Kidney glomerular epithelial cell (primary cell): Measurements from ENCODE around the gene KRTAP5-7.
"Not testable (repeated sequence)": the region's sequence is repeated elsewhere in the genome, so short reads cannot be mapped to it uniquely, and the experiment has no call there.

ENCODE experiments used
- DNase-seq: peaks from one replicate; lab custom pipeline; 2025; lab: John Stamatoyannopoulos, UW

The KRTAP5-7 gene

DNA sequence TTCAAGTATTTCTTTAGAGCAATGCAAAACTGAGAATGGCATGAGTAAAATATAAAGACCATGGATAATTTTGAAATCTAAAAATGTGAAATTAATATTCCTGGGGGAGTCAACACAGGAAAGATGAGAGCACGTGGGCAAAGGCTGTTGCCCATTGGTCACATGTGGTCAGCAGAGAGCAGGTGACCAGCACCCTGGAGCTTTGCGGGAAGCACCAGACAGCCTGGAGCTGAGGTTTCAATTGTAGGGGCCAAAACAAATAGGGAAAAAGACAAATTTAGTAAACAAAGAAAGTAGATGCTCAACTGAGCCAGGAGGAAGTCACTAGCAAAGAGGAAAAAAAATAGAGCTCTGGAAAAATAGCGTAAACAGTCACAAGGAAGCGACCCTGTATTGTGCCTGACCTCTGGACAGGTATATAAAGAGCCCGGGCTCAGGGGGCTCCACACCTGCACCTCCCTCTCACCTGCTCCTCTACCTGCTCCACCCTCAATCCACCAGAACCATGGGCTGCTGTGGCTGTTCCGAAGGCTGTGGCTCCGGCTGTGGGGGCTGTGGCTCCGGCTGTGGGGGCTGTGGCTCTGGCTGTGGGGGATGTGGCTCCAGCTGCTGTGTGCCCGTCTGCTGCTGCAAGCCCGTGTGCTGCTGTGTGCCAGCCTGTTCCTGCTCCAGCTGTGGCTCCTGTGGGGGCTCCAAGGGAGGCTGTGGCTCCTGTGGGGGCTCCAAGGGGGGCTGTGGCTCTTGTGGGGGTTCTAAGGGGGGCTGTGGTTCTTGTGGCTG is at the start of gene KRTAP5-7:
Gene KRTAP5-7 (plus strand): TSS at position 472 of the 780 bp plus-strand sequence. CDS start 34 bp downstream, at position 506.
- DNase-seq: not testable (repeated sequence)

- DNase-seq: no peak
Measured at GRCh38 chr11:71477641-71478527, 49.2 kb upstream of the KRTAP5-7 start.

GRCh38 chr11:71478528-71478840 is 48.6 kb upstream of the KRTAP5-7 start:
- DNase-seq: no peak

DNA sequence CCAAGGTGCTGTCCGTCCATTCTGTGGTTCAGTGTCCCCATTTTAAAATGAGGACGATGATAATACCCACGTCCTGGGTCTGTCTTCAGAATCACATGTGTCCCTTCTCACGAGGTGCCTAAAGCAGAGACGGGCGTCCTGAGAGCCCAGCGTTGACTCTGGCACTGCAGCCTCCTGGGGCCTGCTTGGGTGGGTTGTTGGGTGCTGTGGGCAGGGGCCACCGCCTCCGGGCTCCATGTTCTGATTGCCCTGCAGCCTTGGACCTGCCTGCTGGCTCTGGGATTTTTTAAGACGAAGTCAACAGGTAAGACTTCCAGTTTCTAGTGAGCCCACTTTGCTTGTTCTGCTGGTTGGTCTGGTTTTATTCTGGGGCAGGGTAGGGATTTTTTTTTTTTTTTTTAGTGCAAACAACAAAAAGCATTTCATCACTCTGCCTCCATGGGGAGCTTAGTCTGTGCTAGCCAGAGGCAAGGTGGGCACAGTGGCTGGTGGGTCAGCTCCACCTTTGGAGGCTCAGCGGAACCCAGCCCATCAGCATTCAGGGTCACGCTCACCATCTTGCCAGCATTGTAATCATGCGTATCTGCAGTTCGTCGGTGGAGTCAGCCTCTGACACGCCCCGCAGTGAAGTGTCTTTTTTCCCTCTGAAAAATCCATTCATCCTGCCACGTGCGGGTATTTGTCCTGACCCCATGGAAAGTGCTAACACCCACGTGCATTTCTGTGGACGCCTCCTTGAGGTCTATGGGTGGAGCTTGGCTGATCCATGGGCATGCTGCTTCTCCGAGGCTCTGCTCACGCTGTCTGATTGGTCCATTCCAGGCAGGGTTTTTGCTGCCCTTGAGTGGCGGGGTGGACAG is 45.7 kb upstream of the KRTAP5-7 start:
- no peak for DNase-seq

DNA sequence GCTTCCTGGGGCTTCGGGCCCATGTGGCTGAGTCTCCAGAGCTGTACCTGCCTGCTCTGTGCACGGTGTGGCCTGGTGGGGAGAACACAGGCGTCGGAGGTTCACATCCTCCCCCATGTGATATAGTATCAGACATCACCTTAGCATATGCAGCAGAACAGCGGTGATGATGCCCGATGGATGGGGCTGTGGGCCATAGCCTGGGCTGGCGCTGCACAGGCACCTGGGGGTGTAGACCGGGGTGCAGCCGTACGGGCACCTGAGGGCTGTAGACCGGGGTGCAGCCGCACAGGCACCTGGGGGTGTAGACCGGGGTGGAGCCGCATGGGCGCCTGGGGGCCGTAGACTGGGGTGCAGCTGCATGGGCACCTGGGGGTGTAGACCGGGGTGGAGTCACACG is 44.9 kb upstream of the KRTAP5-7 start:
- DNase-seq: no peak

DNA sequence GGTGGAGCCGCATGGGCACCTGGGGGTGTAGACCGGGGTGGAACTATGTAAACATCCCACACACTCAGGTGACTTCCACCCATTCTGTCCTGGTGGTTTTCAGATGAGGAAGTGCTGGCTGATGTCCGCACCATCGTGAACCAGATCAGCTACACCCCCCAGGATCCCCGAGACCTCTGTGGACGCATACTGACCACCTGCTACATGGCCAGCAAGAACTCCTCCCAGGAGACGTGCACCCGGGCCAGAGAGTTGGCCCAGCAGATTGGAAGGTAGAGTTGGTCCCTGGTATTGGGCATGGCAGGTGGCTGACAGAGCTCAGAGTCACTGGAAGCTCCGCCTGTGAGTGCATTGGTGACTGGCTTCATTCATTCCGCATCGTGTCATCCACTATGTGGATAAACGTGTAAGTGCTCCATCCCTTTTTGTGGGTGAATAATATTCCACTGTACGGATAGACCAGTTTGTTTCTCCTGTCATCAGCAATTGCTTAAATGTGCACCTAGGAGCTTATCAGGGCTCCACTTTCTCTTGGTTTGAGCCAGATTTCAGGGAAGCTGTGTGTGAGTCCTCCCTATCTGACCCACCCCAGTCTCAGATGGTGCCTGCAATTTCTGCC is 44.2 kb upstream of the KRTAP5-7 start:
- no peak for DNase-seq

GRCh38 chr11:71483692-71484091 is 43.4 kb upstream of the KRTAP5-7 start:
- DNase-seq: no peak

- no peak for DNase-seq
Measured at GRCh38 chr11:71484248-71485062, 42.6 kb upstream of the KRTAP5-7 start.

GRCh38 chr11:71485063-71485399 is 42.0 kb upstream of the KRTAP5-7 start:
- no peak for DNase-seq

- DNase-seq: no peak
Measured at GRCh38 chr11:71485466-71485865, 41.6 kb upstream of the KRTAP5-7 start.

GRCh38 chr11:71486320-71486719 is 40.7 kb upstream of the KRTAP5-7 start:
- DNase-seq: no peak

- no peak for DNase-seq
Measured at GRCh38 chr11:71488681-71489270, 38.3 kb upstream of the KRTAP5-7 start.

GRCh38 chr11:71489311-71490043 is 37.6 kb upstream of the KRTAP5-7 start:
- peak; percentile 27 for DNase-seq

DNA sequence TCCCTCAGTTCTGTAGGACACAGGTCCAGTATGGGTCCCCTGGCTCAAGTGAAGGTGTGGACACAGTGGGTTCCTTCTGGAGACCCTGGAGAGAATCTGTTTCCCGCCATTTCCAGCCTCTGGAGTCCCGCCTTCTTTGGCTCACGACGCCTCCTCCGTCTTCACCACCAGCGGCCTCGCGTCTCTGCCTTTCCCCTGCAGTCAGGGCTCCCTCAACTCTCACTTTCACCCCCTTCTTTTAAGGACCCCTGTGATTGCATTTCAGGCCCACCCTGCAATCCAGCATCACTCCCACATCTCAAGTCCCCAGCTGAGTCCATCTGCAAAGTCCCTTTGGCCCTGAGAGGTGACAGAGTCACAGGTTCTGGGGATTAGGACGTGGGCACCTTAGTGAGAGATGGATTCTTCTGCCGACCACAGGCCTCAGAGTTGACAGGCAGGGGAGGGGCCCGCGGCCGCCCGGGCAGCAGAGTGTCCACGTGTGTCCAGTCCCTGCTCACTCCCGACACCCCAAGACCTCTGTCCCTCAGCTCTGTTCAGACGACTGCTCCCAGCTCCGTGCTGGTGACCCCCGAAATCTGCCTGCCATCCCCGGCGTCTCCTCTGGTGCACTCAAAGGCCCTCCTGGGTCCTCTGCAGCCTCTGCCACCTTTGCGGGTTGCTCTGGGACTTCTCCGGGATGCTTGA is 36.9 kb upstream of the KRTAP5-7 start:
- DNase-seq: no peak

- no peak for DNase-seq
Measured at GRCh38 chr11:71490731-71491390, 36.2 kb upstream of the KRTAP5-7 start.

DNA sequence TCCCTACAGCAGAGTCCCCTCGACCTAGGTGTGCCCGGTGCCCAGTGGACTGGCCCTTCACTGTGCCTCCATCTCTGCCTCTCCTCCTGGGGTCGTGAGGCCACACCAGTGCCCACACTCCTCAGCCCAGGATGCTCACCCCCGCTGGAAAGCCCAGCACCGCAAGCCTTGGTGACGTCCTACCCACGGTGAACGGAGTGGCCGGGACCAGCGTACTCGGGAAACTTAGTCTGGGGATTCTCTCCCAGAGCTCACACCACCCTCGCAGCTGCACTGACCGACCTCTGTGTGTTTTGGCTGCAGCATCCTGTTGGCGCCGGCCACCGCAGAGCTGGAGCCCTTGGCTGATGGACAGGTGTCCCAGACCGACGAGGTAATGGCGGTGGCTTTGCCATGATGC is 35.5 kb upstream of the KRTAP5-7 start:
- DNase-seq: no peak

DNA sequence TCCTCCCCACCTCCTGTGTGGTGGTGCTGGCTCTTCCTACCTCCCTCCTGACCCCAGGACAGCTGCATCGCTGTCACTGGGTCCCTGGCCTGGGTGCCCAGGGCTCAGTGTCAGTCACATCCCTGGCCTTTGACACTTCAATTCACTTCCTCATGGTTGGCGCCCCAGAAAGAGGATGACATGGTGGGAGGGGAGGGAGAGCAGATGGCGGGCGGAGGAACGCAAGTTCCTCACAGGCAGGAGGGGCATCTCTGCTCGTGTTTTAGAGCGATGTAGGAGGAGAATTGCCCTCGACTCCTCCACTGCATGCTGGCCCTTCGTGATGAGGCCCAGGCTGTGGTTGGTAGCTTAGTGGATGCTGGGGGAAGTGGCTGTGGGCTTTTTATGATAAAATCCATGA is 35.1 kb upstream of the KRTAP5-7 start:
- no peak for DNase-seq

- DNase-seq: no peak
Measured at GRCh38 chr11:71495286-71496230, 31.5 kb upstream of the KRTAP5-7 start.
